Cardiac fibroblast (primary cell): Measurements from ENCODE around the gene RAPGEF1.
"Not testable (repeated sequence)": the region's sequence is repeated elsewhere in the genome, so short reads cannot be mapped to it uniquely, and the experiment has no call there.

Source experiments
- DNase-seq, 2 donors: peaks; one replicate each; pipeline versions ENCODE4 v3.0.0 to v3.0.0-alpha.2; 2010; ENCODE audit warnings: low read depth in 2 of 2
- H3K4me3 ChIP-seq, 2 donors: replicated peaks in 1 of 2; 1 replicate in 1 of 2; 2 replicates in 1 of 2; pipeline ENCODE4 v1.5.1; 2011; ENCODE audit warnings: low read depth in 2 of 2, low read length in 2 of 2, mild to moderate bottlenecking in 2 of 2, moderate library complexity in 1 of 2
- TF ChIP-seq, protein P1 (sequence below): IDR thresholded peaks from one replicate; pipeline ENCODE4 v1.5.1; 2011; ENCODE audit warnings: low read depth, mild to moderate bottlenecking, low read length, inconsistent platforms

The RAPGEF1 gene

DNA sequence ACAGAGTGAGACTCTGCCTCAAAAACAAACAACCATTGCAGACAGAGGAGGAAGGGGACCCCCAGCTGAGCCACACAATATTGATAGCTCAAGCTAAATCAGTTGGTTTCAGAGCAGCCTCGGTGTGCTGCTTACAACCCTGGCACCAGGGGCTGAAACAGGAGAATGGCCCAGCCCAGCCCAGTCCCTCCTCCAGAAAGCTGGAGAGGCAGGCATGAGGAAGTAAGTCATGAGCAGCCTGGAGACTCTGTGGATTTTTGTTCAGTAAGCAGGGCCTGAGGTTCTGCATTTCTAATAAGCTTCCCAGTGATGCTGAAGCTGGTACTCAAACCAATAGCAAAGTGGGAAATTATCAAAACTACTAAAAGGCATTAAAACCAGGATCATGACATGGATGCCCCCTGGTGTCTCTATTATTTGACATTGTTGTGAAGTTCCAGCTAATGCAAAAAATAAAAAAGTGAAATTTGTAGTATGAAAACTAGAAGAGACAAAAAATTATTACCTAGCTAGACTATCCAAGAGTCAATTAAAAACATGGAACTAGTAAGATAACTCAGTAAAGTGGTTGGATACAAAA, 180.4 kb downstream of the RAPGEF1 start:
- H3K4me3 ChIP-seq = no peak overlapping the region
- TF ChIP-seq, protein P1, sequence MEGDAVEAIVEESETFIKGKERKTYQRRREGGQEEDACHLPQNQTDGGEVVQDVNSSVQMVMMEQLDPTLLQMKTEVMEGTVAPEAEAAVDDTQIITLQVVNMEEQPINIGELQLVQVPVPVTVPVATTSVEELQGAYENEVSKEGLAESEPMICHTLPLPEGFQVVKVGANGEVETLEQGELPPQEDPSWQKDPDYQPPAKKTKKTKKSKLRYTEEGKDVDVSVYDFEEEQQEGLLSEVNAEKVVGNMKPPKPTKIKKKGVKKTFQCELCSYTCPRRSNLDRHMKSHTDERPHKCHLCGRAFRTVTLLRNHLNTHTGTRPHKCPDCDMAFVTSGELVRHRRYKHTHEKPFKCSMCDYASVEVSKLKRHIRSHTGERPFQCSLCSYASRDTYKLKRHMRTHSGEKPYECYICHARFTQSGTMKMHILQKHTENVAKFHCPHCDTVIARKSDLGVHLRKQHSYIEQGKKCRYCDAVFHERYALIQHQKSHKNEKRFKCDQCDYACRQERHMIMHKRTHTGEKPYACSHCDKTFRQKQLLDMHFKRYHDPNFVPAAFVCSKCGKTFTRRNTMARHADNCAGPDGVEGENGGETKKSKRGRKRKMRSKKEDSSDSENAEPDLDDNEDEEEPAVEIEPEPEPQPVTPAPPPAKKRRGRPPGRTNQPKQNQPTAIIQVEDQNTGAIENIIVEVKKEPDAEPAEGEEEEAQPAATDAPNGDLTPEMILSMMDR = no peak
- DNase-seq = peak in 1 of 2 donors; percentile 6

GRCh38 chr9:131557855-131558548, 181.9 kb downstream of the RAPGEF1 start:
- TF ChIP-seq, protein P1 = no peak
- no peak overlapping the region for H3K4me3 ChIP-seq
- no peak for DNase-seq

GRCh38 chr9:131555841-131556673, 183.8 kb downstream of the RAPGEF1 start:
- DNase-seq = no peak
- TF ChIP-seq, protein P1 = no peak
- no peak overlapping the region for H3K4me3 ChIP-seq

DNA sequence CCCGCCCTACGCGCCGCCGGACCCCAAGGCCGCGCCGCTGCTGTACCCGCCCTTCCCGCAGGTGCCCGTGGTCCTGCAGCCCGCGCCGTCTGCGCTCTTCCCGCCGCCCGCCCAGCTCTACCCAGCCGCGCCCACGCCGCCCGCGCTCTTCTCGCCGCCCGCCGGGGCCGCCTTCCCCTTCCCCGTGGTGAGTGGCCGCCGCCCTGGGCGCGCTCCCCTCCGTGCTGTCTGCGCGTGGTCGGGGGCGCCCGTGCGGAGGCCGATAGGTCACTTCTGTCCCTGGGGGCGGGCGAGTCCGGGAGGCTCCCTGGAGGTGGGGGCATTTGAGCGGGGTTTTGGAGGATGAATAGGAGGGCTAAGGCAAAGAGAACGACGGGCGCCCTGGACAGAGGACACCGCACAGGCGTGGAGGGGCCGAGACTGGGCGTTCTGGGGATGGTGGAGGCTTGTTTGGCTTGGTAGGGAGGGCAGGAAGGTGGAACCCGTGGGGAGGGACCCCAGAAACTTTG, 185.0 kb downstream of the RAPGEF1 start:
- no peak for DNase-seq
- no peak overlapping the region for H3K4me3 ChIP-seq
- TF ChIP-seq, protein P1 = no peak

- TF ChIP-seq, protein P1 = no peak
- H3K4me3 ChIP-seq = no peak overlapping the region
- no peak for DNase-seq
Measured at GRCh38 chr9:131554087-131554842, 185.6 kb downstream of the RAPGEF1 start.

DNA sequence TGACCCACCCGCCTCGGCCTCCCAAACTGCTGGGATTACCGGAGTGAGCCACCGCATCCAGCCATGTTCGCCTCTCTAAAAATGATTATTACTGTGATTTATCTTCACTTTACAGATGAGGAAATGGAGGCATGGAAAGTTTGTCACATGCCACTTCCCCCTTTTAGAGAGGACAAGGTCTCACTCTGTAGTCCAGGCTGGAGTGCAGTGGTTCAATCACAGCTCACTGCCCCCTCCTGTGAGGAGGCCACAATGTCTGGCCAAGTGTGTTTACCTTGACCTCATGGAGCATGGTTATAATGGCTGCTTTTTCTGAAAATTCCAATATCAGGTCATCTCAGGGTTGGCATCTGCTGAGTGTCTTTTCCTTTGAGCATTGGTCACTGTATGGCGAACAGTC, 187.8 kb downstream of the RAPGEF1 start:
- TF ChIP-seq, protein P1 = no peak
- DNase-seq = no peak
- H3K4me3 ChIP-seq = no peak overlapping the region

GRCh38 chr9:131550465-131550864, 189.4 kb downstream of the RAPGEF1 start:
- not testable (repeated sequence) for DNase-seq, H3K4me3 ChIP-seq

GRCh38 chr9:131549186-131549585, 190.7 kb downstream of the RAPGEF1 start:
- not testable (repeated sequence) for DNase-seq, H3K4me3 ChIP-seq
